ENCODE results near the gene LIF. TPM values are rescaled to one million over a fixed set of nuclear protein-coding genes. Genes with fewer than 3 reads are reported as not detected.
"Not testable (repeated sequence)": the region's sequence is repeated elsewhere in the genome, so short reads cannot be mapped to it uniquely, and the experiment has no call there.

The LIF gene
- total RNA-seq, 1 donor from 2014 or later, result 0.23 TPM

DNA sequence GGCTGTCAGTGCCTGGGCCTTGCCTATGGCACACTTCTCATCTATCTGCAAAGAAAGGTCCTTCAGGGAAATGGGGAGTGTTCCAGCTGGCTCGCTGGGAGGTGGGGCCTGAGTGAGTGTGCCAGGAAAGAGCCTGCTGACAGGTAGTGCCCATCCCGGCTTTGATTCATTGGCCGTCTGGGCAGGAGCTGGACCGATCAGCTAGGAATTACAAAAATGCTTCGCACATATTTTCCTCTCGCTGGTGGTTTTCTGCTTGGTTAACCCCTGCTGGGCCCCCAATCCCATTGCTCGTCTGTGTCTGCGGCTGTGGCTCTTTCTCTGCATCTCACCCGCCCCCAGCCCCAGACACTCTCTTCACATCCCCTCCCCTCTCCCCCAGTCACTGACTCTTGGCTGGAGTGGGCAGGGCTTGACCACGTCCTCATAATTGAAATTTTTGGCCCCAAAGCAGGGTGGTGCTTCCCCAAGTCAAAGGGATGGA is 10.8 kb downstream of the LIF start:
- Mint-ChIP-seq H3K27ac (ENCODE audit: unreplicated experiment) (no peak overlapping the region), H3K4me3 (ENCODE audit: unreplicated experiment) (no peak overlapping the region)

GRCh38 chr22:30234786-30235470 is 11.6 kb downstream of the LIF start:
- Mint-ChIP-seq H3K9me3 (ENCODE audit: unreplicated experiment) (no peaks in the 10 kb centered on the region), H3K4me1 (ENCODE audit: unreplicated experiment) (peaks cover 3% of the 10 kb centered on the region), H3K36me3 (ENCODE audit: low read depth, unreplicated experiment) (no peaks in the 10 kb centered on the region), H3K27me3 (ENCODE audit: unreplicated experiment) (peaks cover 5% of the 10 kb centered on the region), H3K27ac (ENCODE audit: unreplicated experiment) (no peak overlapping the region), H3K4me3 (ENCODE audit: unreplicated experiment) (no peak overlapping the region)
- TF ChIP-seq, protein P1, sequence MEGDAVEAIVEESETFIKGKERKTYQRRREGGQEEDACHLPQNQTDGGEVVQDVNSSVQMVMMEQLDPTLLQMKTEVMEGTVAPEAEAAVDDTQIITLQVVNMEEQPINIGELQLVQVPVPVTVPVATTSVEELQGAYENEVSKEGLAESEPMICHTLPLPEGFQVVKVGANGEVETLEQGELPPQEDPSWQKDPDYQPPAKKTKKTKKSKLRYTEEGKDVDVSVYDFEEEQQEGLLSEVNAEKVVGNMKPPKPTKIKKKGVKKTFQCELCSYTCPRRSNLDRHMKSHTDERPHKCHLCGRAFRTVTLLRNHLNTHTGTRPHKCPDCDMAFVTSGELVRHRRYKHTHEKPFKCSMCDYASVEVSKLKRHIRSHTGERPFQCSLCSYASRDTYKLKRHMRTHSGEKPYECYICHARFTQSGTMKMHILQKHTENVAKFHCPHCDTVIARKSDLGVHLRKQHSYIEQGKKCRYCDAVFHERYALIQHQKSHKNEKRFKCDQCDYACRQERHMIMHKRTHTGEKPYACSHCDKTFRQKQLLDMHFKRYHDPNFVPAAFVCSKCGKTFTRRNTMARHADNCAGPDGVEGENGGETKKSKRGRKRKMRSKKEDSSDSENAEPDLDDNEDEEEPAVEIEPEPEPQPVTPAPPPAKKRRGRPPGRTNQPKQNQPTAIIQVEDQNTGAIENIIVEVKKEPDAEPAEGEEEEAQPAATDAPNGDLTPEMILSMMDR (IDR thresholded peaks at IDR 0.05; ENCODE audit: unreplicated experiment), result no peak
- no peak for DNase-seq (ENCODE audit: low spot score)

More for the DNA sequence above, 10.8 kb downstream of the LIF start:
- no peak for DNase-seq (ENCODE audit: low spot score)
- peaks cover 3% of the 10 kb centered on the region for H3K4me1 Mint-ChIP-seq (ENCODE audit: unreplicated experiment)
- TF ChIP-seq, protein P1 (IDR thresholded peaks at IDR 0.05; ENCODE audit: unreplicated experiment), result no peak
- no peaks in the 10 kb centered on the region for H3K36me3 Mint-ChIP-seq (ENCODE audit: low read depth, unreplicated experiment)
- H3K9me3 Mint-ChIP-seq (ENCODE audit: unreplicated experiment), result no peaks in the 10 kb centered on the region
- peaks cover 5% of the 10 kb centered on the region for H3K27me3 Mint-ChIP-seq (ENCODE audit: unreplicated experiment)

GRCh38 chr22:30234325-30234724 is 12.2 kb downstream of the LIF start:
- not testable (repeated sequence) for H3K27ac Mint-ChIP-seq (ENCODE audit: unreplicated experiment); DNase-seq (ENCODE audit: low spot score); H3K9me3 Mint-ChIP-seq (ENCODE audit: unreplicated experiment); H3K4me3 Mint-ChIP-seq (ENCODE audit: unreplicated experiment); H3K36me3 Mint-ChIP-seq (ENCODE audit: low read depth, unreplicated experiment); H3K27me3 Mint-ChIP-seq (ENCODE audit: unreplicated experiment); H3K4me1 Mint-ChIP-seq (ENCODE audit: unreplicated experiment)

DNA sequence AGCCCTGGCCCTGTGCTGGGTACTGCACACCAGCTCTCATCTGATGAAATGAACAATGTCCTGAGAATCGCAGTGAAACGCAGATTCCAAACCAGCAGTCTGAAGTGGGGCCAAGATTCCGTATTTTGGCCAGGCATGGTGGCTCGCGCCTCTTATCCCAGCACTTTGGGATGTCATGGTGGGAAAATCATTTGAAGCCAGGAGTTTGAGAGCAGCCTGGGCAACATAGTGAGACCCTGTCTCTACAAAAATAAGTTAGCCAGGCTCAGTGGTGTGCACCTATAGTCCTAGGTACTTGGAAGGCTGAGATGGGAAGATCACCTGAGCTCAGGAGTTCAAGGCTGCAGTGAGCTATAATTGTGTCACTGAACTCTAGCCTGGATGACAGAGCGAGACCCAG is 13.0 kb downstream of the LIF start:
- no peak overlapping the region for H3K27ac Mint-ChIP-seq (ENCODE audit: unreplicated experiment)
- H3K4me1 Mint-ChIP-seq (ENCODE audit: unreplicated experiment), result peaks cover 6% of the 10 kb centered on the region
- H3K36me3 Mint-ChIP-seq (ENCODE audit: low read depth, unreplicated experiment), result no peaks in the 10 kb centered on the region
- H3K9me3 Mint-ChIP-seq (ENCODE audit: unreplicated experiment), result no peaks in the 10 kb centered on the region
- H3K4me3 Mint-ChIP-seq (ENCODE audit: unreplicated experiment), result no peak overlapping the region
- peaks cover 4% of the 10 kb centered on the region for H3K27me3 Mint-ChIP-seq (ENCODE audit: unreplicated experiment)
- no peak for DNase-seq (ENCODE audit: low spot score)
- TF ChIP-seq, protein P1 (IDR thresholded peaks at IDR 0.05; ENCODE audit: unreplicated experiment), result no peak

DNA sequence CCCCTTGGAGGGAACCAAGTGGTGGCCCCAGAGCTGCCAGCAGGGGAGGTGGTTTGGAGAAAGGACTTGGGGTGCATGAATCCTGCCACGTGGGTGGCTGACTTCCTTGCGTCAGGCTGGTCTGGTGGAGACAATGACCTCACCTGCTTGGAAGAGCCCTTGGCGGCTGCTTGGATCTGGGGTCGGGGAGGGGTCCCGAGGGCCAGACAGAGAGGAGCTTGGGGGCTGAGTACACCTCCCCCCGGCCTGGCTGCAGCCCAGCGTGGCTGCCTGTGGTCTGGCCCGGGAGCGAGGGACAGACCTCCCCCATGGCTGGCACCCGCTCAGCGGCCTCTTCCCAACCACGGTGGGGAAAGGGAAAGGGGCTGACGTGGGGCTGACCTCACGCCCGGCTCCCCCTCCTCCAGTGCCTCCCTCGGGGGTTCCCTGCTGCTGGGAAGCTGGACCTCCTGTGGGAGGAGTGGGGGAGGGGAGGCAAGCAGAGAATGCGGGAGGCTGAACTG is 13.8 kb downstream of the LIF start:
- peaks cover 4% of the 10 kb centered on the region for H3K27me3 Mint-ChIP-seq (ENCODE audit: unreplicated experiment)
- DNase-seq (ENCODE audit: low spot score), result no peak
- H3K36me3 Mint-ChIP-seq (ENCODE audit: low read depth, unreplicated experiment), result no peaks in the 10 kb centered on the region
- H3K4me3 Mint-ChIP-seq (ENCODE audit: unreplicated experiment), result no peak overlapping the region
- peaks cover 6% of the 10 kb centered on the region for H3K4me1 Mint-ChIP-seq (ENCODE audit: unreplicated experiment)
- H3K9me3 Mint-ChIP-seq (ENCODE audit: unreplicated experiment), result no peaks in the 10 kb centered on the region
- TF ChIP-seq, protein P1 (IDR thresholded peaks at IDR 0.05; ENCODE audit: unreplicated experiment), result no peak
- H3K27ac Mint-ChIP-seq (ENCODE audit: unreplicated experiment), result no peak overlapping the region
